NCI-H1092 (cell line): ENCODE results near the gene RHBDD1.

Experiments
- DNase-seq: peaks from one replicate; lab custom pipeline; 2025; lab: John Stamatoyannopoulos, UW

RHBDD1 gene, protein sequence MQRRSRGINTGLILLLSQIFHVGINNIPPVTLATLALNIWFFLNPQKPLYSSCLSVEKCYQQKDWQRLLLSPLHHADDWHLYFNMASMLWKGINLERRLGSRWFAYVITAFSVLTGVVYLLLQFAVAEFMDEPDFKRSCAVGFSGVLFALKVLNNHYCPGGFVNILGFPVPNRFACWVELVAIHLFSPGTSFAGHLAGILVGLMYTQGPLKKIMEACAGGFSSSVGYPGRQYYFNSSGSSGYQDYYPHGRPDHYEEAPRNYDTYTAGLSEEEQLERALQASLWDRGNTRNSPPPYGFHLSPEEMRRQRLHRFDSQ

DNA sequence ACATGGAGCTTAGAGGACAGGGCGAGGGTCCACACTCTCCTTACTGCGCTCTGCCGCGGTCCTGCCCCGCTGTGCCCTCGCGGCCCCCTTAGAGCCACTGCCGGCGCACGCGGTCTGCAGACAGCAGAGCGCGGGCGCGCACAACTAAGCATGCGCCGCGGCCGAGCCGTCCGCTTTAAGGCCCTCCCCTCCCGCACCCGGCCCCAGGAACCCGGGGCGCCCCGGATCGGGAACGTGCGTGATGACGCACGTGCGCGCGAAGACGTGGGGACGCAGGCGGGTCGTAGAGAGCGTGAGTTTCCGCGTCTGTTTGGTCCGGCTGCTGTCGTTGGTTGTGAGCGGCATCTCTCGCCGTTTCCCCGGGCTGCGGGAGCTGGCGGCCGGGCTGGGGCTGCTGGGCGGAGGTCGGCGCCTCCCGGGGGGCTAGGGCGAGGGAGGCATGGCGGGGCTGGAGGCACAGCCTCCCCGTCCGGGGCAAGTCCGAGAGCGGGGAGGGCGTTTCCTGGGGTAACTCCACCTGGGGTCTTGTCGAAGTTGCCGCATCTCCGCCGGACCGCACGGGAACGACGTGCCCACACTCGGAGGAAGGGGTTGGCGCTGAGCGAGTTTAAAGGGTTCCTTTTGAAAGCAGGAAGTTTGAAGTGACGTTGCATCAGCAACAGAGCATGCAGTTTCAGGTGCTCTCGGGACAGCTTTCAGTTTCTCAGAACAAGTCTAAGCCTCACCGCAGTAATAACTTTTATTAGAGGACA lies at the start of gene RHBDD1:
Gene RHBDD1, plus strand, starts transcription at position 259 of the 752 bp plus-strand sequence. CDS start 28,640 bp downstream, outside the sequence.
- DNase-seq, result peak; percentile 88

DNA sequence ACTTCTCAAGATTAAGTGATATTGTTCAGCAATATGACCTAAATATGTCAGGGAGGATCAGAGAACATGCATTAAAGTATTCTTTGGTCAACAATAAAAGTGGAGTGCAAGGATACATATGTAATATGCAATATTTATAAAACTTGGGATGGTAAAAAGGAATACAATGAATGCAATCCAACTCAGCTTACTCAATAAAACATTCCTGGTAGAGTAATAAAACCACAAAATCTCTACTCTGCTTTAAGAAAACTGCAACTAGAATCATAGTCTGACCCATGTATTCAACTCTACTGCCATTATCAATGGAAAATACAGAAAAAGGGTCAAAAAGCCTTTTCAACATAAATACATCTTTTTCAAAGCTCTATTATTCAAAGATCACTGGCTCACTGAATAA lies 47.8 kb upstream of the RHBDD1 start:
- DNase-seq, result no peak

DNA sequence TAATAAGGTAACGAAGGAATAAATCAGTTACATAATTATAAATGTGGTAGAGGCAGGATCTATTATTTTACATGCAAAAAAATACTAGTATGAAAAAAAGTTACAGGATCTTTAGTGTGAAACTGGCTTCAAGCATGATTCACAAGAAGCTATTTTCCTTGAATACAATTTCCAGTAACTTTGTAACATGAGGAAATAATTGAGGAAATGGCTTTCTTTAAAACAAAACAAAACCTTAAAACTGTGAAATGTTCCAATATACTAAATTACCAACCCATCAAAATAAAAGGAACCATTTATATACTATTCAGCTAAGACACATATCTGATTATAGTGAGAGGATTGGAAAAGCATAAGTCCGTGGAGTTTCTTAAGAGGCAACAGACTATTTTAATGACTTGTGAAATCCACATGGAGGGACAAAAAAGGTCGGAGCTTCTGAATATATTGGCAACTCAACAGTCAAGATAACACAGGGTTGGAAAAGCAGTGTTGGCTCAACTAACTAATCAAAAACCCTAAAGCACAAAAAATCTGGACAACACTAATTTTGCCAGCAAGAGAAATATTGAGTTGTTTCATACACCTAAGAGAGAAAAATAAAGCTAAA lies 46.9 kb upstream of the RHBDD1 start:
- DNase-seq, result no peak

DNA sequence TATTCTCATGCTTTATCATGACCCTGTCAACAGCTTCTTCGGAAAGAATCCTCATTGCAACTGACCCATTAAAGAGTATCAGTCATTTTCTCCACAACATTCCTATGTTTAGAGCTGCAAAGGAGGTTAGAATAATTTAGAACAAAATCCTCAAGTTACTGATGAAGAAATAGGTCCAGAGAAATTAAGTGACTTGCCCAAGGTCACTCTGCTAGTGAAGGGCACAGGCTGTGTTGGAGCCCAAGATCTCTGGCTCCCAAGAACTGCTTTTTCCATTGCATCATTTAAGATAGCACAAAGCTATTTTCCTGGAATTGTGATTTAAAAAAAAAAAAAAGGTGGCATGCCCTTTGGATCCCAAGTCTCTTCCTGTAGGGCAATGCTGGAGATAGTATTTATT lies 45.8 kb upstream of the RHBDD1 start:
- DNase-seq, result no peak

DNA sequence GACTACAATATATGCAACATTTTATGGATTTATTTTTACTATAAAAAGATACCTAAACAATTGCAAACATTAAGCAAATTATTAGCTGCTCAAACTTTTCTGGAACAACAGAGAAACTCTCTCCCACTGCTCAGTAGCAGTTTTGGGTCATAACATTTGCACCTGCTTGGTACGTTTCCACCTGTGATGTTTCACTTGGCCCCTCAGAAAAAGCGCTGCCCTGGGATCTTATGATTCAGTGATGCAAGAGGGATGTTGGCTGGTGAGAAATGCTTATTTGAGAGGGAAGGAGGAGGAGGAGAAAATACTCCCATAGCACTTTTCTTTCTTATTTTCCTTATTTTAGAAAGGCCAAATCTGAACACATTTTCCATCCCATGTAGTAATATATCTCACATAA lies 45.4 kb upstream of the RHBDD1 start:
- DNase-seq, result no peak

DNA sequence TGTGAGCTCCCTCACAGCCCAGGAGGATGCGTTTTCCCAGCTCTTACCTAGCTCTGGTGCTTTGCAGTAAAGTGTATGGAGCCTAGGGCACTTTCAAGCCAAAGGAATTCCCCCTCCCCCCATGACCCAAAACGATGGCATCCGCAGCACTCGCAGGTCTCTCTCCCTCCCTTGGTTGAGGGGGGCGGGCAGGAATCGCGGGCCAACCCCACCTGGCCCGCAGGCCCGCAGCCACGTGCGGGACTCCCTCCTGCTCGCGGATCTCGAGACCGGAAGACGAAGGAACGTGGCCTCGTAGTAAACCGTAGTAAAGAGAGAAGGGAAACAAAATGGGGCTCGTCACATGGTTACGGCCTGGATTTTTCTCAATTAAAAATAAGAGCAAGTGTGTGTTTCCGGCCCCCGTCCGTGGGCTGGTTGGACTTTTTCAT lies 44.8 kb upstream of the RHBDD1 start:
- peak; percentile 67 for DNase-seq

DNA sequence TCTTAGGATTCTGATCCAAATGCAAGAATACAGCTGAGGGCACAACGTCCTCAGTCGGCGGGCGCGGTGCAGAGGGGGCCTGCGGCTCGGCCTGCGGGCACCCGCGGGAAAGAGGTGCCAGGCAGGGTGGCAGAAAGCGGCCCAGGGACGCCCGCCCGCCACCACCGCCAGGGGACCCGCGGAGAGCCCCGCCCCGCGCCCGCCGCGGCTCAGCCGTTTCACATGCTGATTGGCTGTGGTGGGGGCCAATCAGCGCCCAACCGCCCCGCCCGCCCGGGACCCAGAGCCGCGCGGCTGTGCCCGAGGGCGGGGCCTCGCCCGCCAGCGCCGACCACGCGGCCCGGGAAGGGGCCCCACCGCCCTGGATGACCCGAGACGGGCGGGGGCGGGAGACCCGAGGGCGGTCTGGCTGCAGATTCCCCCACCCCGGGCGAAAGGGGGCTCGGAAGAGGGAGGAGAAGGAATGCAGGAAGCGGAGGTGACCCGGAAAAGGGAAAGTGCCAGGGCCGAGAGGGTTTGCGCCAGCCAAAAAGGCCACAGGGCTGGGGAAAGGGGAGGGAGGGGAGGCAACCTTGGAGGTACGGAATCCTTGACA lies 44.3 kb upstream of the RHBDD1 start:
- peak; percentile 80 for DNase-seq

DNA sequence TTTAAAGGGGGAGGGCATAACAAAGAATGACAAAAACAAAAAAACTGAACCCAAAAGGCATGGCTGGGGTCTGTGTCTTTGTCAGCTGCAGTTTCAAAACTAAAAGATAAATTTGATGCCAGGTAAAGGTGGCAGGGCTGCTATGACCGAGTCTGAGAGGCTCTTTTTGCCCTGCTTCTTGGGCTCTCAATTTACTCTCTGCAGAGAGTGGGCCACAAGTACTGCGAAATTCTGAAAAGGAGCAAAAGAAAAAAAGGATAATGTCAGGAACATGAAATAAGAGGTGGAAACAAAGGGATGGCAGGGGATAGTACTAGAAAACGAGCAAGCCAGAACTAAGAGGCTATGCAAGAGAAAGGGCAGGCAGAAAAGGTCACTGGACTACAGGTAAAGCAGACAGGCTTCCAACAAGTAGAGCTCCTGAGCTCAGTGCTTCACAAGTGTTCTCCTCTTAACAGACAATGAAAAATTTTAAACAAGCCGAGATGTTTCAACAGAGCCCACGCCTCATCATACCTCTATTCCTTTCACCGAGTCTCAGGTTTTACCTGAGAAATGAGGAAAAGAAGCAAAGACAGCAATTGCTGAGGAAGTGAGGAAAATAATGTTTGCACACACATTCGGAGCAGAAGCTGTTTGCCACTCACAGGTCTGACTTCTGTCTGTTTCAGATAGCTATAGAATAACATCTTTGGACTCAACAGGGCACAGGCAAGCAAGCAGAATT lies 43.5 kb upstream of the RHBDD1 start:
- no peak for DNase-seq

DNA sequence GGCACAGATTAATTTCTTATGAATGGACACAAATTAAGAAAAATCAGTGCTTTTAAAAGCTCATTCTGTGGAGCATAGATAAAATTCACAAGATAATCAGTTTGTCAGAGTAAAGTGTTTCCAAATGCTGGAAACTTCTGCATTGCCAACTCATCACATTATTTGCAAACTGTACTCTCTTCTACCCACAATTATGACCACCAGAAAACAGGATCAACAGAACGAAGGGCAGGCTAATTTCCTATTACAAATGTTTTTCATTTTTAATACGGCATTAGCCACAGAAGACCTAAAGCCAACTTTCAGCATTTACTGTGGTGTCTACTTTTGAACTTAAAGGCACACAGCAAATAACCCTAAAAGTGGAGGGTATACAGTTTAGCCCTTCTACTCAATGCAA lies 42.2 kb upstream of the RHBDD1 start:
- DNase-seq, result no peak

DNA sequence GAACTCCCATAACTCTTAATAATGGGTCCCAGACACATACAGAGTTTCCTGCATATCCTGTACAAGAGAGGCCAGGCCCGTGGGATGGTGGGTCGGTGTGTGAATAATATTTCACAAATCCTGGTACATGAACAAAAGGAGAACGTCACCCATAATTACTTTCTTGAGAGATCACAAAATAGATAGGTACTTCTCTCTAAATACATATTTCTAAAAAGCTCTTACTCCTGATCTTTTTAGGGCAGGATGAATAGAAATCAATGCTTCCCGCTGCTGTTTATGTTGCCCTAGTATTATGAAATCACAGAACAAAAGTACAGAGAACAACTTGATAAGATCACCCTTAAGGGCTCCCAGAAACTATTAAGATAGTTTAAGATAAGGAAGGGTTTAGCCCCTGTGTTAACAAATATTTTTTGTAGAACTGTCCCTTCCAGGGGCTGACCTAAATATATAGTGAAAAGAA lies 41.6 kb upstream of the RHBDD1 start:
- no peak for DNase-seq

DNA sequence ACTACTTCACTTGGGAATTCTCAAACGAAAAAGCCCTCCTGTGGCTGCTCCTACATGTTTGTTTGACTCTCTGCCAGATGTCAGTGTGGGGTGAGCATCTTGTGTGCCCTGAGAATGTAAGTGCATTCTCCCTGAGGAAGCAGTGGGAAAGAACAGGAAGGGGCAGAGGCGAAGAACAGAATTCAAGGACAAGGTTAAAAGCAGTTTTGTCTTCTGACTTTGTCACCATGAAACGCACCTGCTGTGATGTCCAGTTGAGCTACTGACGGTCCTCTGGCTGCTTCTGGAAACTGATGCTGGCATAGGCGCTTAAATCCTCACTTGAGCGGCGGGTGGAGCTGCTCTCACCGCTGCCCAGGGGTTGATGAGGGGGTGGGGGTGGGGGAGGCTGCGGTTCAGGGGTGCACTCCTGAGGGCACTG lies 41.1 kb upstream of the RHBDD1 start:
- no peak for DNase-seq

DNA sequence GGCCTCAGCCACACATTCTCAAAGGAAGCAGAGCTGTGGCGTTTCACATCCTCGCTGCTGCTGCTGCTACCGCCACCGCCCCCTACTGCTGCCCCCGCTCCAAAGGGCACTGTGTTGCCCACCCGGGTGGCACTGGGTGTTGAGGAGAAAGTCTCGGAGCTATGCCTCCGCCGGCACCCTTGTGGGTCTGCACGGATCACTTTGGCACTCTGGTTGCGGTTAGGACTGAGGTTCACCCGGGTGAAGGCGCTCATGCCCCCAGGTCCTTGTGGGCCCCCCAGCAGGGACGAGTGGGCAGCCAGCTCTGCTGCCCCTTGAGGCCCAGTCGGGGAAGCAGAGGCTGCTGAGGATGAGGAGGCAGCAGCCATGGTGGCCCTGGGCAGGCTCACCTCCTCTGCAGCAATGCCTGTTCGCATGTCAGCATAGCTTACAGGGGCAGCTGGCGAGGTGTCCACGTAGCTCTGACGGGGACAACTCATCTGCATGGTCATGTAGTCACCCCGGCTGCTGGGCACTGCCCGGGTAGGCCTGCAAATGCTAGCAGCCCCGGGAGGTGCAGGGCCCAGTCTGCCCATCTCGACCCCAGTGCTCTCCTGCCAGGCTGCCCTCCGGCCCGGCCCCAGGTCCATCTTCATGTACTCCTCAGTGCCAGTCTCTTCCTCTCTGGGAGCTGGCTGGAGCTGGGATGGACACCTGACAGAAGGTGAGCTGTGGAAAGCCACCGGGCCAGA lies 40.4 kb upstream of the RHBDD1 start:
- DNase-seq, result no peak

DNA sequence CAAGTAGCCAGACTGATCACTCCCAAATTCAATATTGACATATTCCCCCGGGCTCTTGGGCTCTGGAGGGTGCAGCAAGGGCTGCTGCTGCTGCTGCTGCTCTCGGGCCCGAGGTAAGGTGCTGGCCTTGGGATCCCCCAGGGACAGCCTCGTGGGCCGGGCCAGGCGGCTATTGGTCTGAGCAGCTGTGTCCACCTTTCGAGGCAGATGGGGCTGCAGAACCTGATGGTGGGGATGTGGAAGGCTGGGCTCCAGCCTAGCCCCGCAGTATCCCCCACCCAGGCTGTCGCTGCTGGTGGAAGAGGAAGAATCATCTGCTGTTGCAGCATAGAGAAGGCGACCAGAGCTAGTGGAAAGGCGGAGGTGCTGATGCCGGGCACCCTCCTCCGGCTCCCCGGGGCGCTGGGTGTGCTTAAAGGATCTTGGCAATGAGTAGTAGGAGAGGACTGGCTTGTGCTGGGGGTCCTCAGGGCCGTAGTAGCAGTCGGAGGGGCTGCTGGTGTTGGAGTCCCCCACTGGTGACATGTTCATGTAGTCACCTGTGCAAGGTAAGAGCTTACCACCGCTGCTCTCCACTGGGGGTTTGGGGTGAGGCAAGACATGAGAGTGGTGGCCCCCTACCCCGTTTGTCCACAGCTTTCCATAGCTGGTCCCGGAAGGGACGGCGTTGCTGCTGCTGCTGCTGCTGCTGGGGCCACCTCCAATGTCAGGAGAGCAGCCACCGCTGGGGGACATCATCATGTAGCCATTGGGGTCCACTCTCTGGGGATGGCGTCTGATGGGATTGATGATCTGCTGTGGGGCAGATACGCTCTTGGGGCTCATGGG lies 39.6 kb upstream of the RHBDD1 start:
- no peak for DNase-seq

DNA sequence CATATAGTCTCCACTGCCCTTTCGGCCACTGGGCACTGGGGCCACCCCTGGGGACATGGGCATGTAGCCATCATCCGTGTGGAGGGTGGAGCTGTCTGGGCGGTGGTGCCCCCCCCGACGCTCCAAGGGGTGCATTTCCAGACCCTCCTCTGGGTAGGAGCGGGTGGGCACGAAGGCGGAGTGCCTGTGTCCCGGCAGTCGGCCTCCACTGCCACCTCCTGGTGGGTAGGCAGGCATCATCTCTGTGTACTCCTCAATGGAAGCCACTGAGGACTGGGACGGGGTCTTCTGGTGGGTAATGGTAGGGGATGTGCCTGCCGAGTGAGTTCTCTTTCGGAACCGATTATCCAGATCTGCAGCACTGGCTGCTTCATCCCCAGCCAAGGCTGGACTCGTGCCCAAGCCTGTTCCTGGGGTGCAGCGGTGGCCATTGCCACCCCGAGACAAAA lies 39.0 kb upstream of the RHBDD1 start:
- no peak for DNase-seq

DNA sequence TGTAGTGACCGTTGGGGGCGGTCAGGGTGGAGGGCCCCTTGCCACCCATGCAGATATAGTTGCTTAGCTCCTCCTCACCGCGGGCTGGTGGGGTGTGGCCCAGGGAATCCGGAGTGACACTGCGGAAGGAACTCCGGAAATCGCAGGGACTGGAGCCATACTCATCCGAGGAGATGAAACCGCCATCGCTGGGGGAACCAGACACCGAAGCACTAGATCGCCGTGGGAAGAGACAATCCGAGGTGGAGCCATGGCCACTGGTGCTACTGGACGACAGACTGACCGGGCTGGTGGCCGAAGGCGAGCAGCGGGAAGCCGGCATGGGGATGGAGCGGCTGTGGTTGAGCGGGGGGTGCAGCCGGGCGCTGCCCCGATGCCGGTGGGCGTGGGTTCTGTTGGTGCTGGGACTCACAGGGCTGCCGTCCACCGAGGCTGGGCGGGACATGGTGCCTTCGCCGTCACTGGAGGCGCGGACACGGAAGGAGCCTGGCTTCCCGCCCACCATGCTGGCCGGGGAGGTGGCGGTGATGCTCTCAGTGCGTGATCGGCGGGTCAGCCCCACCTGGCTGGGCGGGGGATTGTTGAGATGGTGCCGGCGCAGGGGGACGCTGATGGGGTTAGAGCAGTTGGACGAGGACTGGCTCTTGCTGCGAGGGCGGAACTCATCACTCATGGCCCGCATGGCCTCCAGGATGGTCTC lies 38.4 kb upstream of the RHBDD1 start:
- no peak for DNase-seq

DNA sequence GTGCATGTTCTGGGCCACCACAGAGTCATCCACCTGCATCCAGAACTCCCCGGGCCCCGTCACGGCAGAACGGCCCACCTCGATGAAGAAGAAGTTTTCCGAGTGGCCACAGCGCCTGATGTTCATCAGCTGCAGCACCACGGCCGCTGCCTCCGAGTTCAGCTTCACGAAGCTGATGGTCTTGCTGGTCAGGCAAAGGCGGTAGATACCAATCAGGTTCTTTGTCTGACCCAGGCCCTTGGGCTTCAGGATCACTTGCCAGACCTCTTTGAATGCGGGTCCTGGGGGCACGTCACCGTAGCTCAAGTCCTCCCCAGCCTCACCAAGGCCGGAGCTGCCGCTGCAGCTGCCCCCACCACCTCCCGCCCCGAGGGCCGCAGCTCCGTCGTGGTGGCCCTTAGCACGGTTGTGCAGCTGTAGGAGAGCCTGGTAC lies 37.8 kb upstream of the RHBDD1 start:
- DNase-seq, result no peak

DNA sequence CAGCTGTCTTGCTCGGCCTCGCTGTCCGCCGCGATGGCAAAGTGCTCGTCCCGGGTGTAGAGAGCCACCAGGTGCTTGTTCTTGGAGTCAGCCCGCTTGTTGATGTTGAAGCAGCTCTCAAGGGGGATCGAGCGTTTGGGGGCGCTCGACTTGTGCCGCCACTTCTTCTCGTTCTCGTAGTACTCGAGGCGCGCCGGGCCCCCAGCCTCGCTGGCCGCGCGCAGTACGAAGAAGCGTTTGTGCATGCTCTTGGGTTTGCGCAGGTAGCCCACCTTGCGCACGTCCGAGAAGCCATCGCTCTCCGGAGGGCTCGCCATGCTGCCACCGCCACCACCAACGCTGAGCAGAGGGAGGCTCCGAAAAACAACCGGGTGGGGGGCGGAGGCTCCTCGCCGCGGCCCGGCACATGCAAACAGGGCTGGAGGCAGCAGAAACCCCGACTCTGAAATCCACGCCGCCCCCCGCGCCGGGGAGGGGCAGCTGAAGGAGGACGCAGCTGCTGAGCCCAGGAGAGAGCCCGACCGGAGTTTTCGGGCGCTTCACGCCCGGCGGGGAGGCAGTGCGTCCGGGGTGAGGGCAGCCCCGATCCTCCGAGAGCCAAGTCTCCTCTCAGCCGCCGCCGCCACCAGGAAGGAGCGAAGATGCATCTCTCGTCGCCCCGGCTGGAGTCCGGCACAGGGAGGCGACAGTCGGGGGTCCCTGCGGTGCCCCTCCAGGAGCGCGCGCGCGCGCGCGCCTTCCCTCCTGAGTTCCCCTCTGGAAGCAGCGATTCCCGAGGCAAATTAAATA lies 37.2 kb upstream of the RHBDD1 start:
- DNase-seq, result no peak

DNA sequence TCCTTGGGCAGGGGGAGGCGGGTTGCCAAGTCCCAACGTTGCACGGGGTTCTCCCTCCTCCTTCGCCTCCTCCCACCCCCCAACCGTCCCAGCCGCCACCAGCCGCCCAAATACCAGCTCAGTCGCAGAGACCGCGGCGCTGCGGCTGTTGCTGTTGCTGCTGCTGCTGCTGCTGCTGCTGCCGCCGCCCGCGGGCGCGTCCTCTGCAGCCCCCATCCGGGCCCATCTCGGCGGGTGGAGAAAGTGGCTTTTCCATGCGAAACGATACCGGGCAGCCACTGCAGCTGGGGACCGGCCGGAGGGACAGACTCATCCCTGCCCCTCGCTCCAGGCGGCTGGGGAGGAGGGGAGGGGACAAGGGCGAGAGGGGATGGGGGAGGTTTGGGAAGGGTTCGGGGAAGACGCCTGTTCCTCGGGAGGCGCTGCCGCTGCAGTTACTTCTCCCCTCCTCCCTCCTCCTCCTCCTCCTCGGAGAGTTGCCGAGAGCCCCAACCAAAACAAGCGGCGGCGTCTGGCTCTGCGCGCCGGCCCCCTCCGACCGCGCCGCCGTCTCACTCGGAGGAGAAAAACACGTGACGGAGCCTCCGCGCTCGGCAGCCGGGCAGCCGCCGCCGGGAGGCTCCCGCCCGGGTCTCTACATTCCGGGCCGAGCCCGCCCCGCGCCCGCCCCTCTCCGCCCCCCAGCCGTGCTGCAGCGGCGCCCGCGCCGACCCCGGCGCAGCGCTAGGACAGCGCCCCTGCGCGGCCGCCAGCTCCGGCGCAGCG lies 36.5 kb upstream of the RHBDD1 start, which contains the start of gene IRS1:
Gene IRS1, minus strand, starts transcription at position 610 of the 765 bp plus-strand sequence. CDS start 1,082 bp downstream, outside the sequence.
- no peak for DNase-seq
